ENCODE measurements around the gene ZNF780A. TPM values are rescaled to one million over a fixed set of nuclear protein-coding genes. Genes with fewer than 3 reads are reported as not detected.

Gene ZNF780A
- 13.0 and 14.4 TPM in 2 replicates for total RNA-seq
- long read RNA-seq, transcript ZNF780A-210 (6 exons, 467 nt): major isoform, 5 of 19 reads
- long read RNA-seq, partial matches to known transcripts: 0 of 19 reads
- long read RNA-seq, other reads (novel, unspliced or antisense): 4 of 19 reads

DNA sequence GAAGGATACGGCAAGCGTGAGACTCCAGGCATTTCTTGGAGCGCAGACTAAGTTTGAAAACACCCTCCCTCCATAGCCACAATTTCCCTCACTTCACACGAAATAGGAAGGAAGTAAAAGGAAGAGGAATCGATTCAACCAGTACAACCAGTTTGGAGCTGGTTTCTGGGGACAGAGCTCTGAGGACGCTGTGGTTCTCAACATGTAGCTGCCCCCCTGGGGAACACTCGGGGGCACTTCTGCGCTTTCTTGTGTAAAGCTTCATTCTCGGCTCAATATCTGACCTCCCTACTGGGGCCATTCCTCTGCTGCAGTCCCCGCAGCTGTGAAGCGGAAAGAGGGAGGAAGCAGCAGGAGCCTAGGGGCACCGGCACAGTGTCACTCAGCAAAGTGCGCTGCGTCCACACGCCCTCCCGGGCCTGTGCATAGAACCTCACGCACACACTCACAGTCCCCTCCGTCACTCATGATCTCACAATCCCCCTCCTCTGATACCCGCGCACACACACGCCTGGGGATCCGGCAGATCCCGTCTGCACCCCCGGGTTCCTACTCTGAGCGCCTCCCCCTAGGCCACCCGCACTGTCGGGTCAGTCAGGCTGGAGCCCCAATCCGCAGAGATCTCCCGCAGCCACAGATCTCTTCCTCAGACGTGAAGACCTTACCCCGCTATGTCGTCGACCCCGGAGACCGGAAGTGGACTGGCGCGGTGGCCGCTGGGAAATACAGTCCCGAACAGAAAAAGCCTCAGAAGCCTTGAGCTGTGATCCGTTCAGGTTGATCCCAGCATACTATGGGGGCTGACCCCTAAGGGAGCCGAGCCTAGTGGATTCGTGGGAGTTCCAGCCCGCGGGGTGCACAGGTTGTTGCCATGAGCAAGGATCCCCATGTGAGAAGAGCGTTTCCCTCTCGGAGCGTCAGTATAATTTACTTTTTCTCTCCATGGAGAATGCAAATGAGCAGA lies at the start of gene ZNF780A:
Gene ZNF780A (minus strand): TSS at position 703 of the 964 bp plus-strand sequence. CDS start 6,190 bp downstream, outside the sequence.
- TF ChIP-seq, protein P1, sequence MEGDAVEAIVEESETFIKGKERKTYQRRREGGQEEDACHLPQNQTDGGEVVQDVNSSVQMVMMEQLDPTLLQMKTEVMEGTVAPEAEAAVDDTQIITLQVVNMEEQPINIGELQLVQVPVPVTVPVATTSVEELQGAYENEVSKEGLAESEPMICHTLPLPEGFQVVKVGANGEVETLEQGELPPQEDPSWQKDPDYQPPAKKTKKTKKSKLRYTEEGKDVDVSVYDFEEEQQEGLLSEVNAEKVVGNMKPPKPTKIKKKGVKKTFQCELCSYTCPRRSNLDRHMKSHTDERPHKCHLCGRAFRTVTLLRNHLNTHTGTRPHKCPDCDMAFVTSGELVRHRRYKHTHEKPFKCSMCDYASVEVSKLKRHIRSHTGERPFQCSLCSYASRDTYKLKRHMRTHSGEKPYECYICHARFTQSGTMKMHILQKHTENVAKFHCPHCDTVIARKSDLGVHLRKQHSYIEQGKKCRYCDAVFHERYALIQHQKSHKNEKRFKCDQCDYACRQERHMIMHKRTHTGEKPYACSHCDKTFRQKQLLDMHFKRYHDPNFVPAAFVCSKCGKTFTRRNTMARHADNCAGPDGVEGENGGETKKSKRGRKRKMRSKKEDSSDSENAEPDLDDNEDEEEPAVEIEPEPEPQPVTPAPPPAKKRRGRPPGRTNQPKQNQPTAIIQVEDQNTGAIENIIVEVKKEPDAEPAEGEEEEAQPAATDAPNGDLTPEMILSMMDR (IDR thresholded peaks at IDR 0.05): no peak
- H3K9me3 Mint-ChIP-seq (ENCODE audit: unreplicated experiment): peaks cover 17% of the 10 kb centered on the region
- peak within 1 kb of the TSS; percentile 99 for H3K27ac Mint-ChIP-seq (ENCODE audit: unreplicated experiment)
- H3K27me3 Mint-ChIP-seq (ENCODE audit: unreplicated experiment): peaks cover 15% of the 10 kb centered on the region
- H3K4me1 Mint-ChIP-seq (ENCODE audit: unreplicated experiment): peaks cover 26% of the 10 kb centered on the region
- peaks cover 13% of the 10 kb centered on the region for H3K36me3 Mint-ChIP-seq (ENCODE audit: unreplicated experiment)
- H3K4me3 Mint-ChIP-seq (ENCODE audit: unreplicated experiment): peak within 1 kb of the TSS; percentile 100
- DNase-seq (ENCODE audit: extremely low spot score, unreplicated experiment): peak; percentile 87

DNA sequence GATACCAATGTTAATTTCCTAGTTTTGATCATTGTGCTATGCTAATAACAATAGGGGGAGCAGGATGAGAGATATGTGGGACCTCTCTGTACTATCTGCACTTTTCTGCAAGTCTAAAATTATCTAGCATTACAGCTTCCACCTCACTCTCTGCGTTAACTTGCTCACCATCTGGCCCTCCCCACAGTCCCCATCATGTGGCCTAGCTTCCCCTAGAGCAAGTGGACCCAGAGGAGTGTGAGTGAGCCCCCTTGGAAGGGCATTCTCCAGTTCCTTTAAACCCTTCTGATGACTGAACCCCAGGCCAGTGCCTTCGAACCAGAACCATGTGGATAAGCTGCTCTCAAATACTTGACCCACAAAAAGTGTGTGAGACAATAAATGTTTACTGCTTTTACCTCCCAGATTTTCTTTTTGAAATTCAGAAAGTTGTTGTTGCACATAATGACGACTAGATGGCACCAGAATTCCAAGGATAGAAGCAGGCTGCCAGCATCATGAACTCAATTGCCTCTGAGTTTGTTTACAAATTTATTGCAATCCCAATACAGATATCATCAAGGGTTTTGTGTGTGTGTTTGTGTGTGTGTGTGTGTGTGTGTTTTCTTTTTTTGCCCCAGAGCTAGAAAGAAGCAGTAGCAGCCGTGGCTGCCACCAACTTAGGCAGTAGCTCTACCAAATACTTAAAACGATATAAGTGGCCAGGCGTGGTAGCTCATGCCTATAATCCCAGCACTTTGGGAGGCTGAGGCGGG lies 49.0 kb upstream of the ZNF780A start:
- TF ChIP-seq, protein P1 (IDR thresholded peaks at IDR 0.05): peak; percentile 82
- Mint-ChIP-seq H3K27me3 (ENCODE audit: unreplicated experiment) (peaks cover 40% of the 10 kb centered on the region), H3K36me3 (ENCODE audit: unreplicated experiment) (no peaks in the 10 kb centered on the region), H3K4me1 (ENCODE audit: unreplicated experiment) (peaks cover 4% of the 10 kb centered on the region), H3K9me3 (ENCODE audit: unreplicated experiment) (no peaks in the 10 kb centered on the region), H3K4me3 (ENCODE audit: unreplicated experiment) (no peak overlapping the region), H3K27ac (ENCODE audit: unreplicated experiment) (no peak overlapping the region)
- no peak for DNase-seq (ENCODE audit: extremely low spot score, unreplicated experiment)

DNA sequence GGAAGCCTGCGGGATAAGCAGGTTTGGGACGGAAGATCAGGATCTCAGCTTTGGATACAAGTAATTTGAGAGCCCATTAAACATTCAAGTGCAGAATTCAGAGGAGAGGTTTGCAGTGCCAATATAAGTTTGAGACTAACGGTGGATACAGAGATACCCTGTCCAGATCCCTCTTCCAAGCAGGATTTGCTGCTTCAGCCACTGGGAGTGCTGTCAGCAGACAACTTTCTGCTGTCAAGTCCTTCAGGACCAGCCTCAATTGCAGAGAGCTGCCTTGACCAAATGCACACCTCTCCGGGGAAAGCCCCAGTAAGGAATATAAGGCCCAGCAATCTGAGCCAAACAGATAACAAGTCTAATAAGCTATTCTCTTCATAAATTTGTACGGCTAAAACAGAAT lies 46.1 kb upstream of the ZNF780A start:
- no peak for DNase-seq (ENCODE audit: extremely low spot score, unreplicated experiment)
- H3K4me3 Mint-ChIP-seq (ENCODE audit: unreplicated experiment): no peak overlapping the region
- TF ChIP-seq, protein P1 (IDR thresholded peaks at IDR 0.05): no peak
- H3K27me3 Mint-ChIP-seq (ENCODE audit: unreplicated experiment): peaks cover 37% of the 10 kb centered on the region
- no peak overlapping the region for H3K27ac Mint-ChIP-seq (ENCODE audit: unreplicated experiment)
- no peaks in the 10 kb centered on the region for H3K36me3 Mint-ChIP-seq (ENCODE audit: unreplicated experiment)
- no peaks in the 10 kb centered on the region for H3K4me1 Mint-ChIP-seq (ENCODE audit: unreplicated experiment)
- H3K9me3 Mint-ChIP-seq (ENCODE audit: unreplicated experiment): no peaks in the 10 kb centered on the region

DNA sequence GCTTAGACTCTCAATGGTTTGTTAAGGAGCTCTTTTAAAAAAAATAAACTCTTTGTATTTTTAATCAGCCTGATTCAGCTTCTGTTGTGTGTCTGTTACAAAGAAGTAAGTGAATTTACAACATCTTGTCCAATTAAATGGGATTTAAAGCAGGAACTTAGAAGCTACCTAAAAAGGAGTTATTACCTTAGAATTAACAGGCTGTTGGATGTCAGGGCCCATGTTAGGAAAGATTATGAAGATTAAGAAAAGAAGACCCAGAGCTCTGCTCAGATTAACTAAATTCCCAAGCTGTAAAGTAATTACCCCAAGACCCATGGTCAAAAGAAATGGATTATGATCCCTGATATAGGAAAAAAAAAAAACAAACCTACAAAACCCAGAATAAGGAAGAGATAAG lies 44.1 kb upstream of the ZNF780A start:
- Mint-ChIP-seq H3K9me3 (ENCODE audit: unreplicated experiment) (peaks cover 7% of the 10 kb centered on the region), H3K27me3 (ENCODE audit: unreplicated experiment) (peaks cover 51% of the 10 kb centered on the region), H3K4me3 (ENCODE audit: unreplicated experiment) (no peak overlapping the region), H3K27ac (ENCODE audit: unreplicated experiment) (no peak overlapping the region), H3K4me1 (ENCODE audit: unreplicated experiment) (no peaks in the 10 kb centered on the region), H3K36me3 (ENCODE audit: unreplicated experiment) (no peaks in the 10 kb centered on the region)
- DNase-seq (ENCODE audit: extremely low spot score, unreplicated experiment): no peak
- TF ChIP-seq, protein P1 (IDR thresholded peaks at IDR 0.05): no peak
